Left ventricle myocardium inferior (tissue), 1 donor: Measurements from ENCODE around the gene ATXN1. TPM values are rescaled to one million over a fixed set of nuclear protein-coding genes. Genes with fewer than 3 reads are reported as not detected.
A peak's percentile ranks its signal among the peaks of the same experiment; 100 is the strongest.

Source experiments
- DNase-seq: peaks from one replicate; pipeline ENCODE4 v3.0.0-alpha.2; 2020
- H3K27ac ChIP-seq: fragments of 200-600 bp; replicated peaks from 2 replicates; pipeline ENCODE4 v1.8.0; 2021
- H3K27me3 ChIP-seq: fragments of 200-600 bp; 2 replicates; pipeline ENCODE4 v1.8.0; 2021; ENCODE audit warnings: low read depth
- H3K36me3 ChIP-seq: fragments of 200-600 bp; 2 replicates; pipeline ENCODE4 v1.8.0; 2021
- H3K4me1 ChIP-seq: fragments of 200-600 bp; 2 replicates; pipeline ENCODE4 v1.8.0; 2021
- H3K4me3 ChIP-seq: fragments of 200-600 bp; 2 replicates; pipeline ENCODE4 v1.8.0; 2021; ENCODE audit warnings: mild to moderate bottlenecking, moderate library complexity
- H3K9me3 ChIP-seq: fragments of 200-600 bp; replicated peaks from 2 replicates; pipeline ENCODE4 v1.8.0; 2021
- intact Hi-C: fragments of 100-400 bp; cut with micrococcal nuclease; formaldehyde crosslinking; loops from one replicate; pipeline ENCODE4 v1.11.0; 2022
- total RNA-seq: library from RNA; stranded (reverse); fragmentation: NEBNext Ultra II Directional; extraction: Animal tissue kit (Norgen Biotek cat#: 25700); gene quantifications from one replicate; pipeline ENCODE4 v1.2.1, GENCODE V29; 2021
- TF ChIP-seq, protein P1 (sequence below): fragments of 200-600 bp; IDR thresholded peaks from 2 replicates; pipeline ENCODE4 v1.8.0; 2021; ENCODE audit warnings: antibody characterized with exemption, mild to moderate bottlenecking, borderline replicate concordance
- donor health status: DM: no; HTN: yes; CAD: no; lungs with severe emphysema.

The ATXN1 gene
- total RNA-seq, 1 donor from 2014 or later: 41.5 TPM

- no peaks in the 10 kb centered on the region for H3K27me3 ChIP-seq
- intact Hi-C loops: no loop called here
- TF ChIP-seq, protein P1, sequence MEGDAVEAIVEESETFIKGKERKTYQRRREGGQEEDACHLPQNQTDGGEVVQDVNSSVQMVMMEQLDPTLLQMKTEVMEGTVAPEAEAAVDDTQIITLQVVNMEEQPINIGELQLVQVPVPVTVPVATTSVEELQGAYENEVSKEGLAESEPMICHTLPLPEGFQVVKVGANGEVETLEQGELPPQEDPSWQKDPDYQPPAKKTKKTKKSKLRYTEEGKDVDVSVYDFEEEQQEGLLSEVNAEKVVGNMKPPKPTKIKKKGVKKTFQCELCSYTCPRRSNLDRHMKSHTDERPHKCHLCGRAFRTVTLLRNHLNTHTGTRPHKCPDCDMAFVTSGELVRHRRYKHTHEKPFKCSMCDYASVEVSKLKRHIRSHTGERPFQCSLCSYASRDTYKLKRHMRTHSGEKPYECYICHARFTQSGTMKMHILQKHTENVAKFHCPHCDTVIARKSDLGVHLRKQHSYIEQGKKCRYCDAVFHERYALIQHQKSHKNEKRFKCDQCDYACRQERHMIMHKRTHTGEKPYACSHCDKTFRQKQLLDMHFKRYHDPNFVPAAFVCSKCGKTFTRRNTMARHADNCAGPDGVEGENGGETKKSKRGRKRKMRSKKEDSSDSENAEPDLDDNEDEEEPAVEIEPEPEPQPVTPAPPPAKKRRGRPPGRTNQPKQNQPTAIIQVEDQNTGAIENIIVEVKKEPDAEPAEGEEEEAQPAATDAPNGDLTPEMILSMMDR: no peak
- H3K36me3 ChIP-seq: peaks cover 21% of the 10 kb centered on the region
- H3K4me1 ChIP-seq: peaks cover 34% of the 10 kb centered on the region
- no peaks in the 10 kb centered on the region for H3K9me3 ChIP-seq
- no peak overlapping the region for H3K27ac ChIP-seq
- no peak overlapping the region for H3K4me3 ChIP-seq
- DNase-seq: no peak
Measured at GRCh38 chr6:16521528-16521927, 239.7 kb downstream of the ATXN1 start.

DNA sequence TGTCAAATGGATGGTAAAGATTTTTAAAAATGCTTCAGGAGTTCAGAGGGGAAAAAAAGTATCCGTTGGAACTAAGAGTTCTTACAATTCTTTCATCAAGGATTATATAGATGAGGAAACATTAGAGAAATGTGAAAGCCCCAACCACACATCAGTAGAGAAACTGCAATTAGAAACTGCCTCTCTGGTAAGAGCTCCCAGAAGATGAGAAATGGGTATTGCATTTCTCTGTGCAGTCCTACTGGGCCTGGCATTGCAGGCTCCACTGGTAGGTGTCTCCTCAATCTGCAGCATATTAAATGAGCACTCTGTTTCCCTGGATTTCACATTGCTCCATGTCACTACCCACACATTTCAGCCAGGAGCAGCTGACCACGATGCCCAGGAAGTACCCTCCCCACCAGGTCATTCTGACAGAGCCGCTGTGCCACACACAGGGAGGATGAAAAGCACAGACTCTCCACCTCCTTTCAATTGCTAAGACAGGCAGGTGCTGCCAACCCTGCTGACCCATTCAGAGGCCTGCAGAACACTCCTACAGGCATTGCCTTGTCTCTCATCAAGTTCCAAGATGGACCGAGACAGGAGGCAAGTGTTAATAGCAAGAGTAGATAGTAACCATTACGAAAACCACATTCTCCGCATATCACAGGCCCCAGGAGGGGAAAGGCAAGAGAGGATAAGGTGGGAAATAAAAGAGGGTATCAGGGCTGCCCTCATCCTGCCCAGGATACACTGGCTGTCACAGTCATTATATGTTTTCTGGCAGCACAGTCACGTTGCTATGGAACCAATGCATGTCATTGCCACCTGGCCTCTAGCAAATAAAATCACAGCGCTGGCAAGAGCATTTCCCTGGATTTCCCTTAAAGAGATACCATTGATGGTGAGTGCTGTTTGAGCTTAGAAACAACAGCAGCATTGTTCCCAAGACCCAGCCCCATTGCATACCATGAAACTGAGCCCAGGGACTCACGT lies 241.7 kb downstream of the ATXN1 start:
- peak overlapping the region; percentile 48 for H3K27ac ChIP-seq
- TF ChIP-seq, protein P1: no peak
- H3K27me3 ChIP-seq: no peaks in the 10 kb centered on the region
- peaks cover 21% of the 10 kb centered on the region for H3K36me3 ChIP-seq
- no peak overlapping the region for H3K4me3 ChIP-seq
- no peak for DNase-seq
- intact Hi-C loops: no loop called here
- H3K4me1 ChIP-seq: peaks cover 37% of the 10 kb centered on the region
- H3K9me3 ChIP-seq: no peaks in the 10 kb centered on the region

- TF ChIP-seq, protein P1: no peak
- intact Hi-C loops: no loop called here
- Histone ChIP-seq H3K9me3 (no peaks in the 10 kb centered on the region), H3K27ac (no peak overlapping the region), H3K36me3 (peaks cover 21% of the 10 kb centered on the region), H3K4me3 (no peak overlapping the region), H3K4me1 (peaks cover 37% of the 10 kb centered on the region), H3K27me3 (no peaks in the 10 kb centered on the region)
- DNase-seq: no peak
Measured at GRCh38 chr6:16518265-16518664, 243.0 kb downstream of the ATXN1 start.

GRCh38 chr6:16514249-16514648 lies 247.0 kb downstream of the ATXN1 start:
- Histone ChIP-seq H3K27me3 (no peaks in the 10 kb centered on the region), H3K27ac (no peak overlapping the region), H3K9me3 (no peaks in the 10 kb centered on the region), H3K4me3 (no peak overlapping the region), H3K36me3 (no peaks in the 10 kb centered on the region), H3K4me1 (peaks cover 50% of the 10 kb centered on the region)
- intact Hi-C loops: no loop called here
- no peak for DNase-seq
- TF ChIP-seq, protein P1: peak; percentile 59

GRCh38 chr6:16512544-16513290 lies 248.5 kb downstream of the ATXN1 start:
- intact Hi-C loops: loop anchor here (2.0 kb wide), 1 partner anchor 250 kb away; no protein-coding TSS in a partner anchor
- no peak for DNase-seq
- Histone ChIP-seq H3K27me3 (no peaks in the 10 kb centered on the region), H3K4me3 (no peak overlapping the region), H3K27ac (no peak overlapping the region), H3K4me1 (peaks cover 42% of the 10 kb centered on the region), H3K9me3 (no peaks in the 10 kb centered on the region), H3K36me3 (no peaks in the 10 kb centered on the region)
- TF ChIP-seq, protein P1: no peak
